H1 (cell line): ENCODE data around the gene POLDIP3.

Source experiments
- EP300 ChIP-seq, 2 experiments: IDR thresholded peaks; 1 replicate in 1 of 2; 2 replicates in 1 of 2; pipeline ENCODE4 v1.6.1; 2011 to 2012; ENCODE audit warnings: low read depth in 2 of 2, low read length in 2 of 2, mild to moderate bottlenecking in 2 of 2, borderline replicate concordance in 1 of 2, inconsistent platforms in 1 of 2, moderate library complexity in 1 of 2
- EZH2 ChIP-seq: fragments of 200-600 bp; sonication (generic); IDR thresholded peaks from 2 replicates; pipeline ENCODE4 v1.7.1; 2012; ENCODE audit warnings: low read depth, mild to moderate bottlenecking, moderate library complexity, low read length, inconsistent platforms; ENCODE audit not compliant: severe bottlenecking
- PHF8 ChIP-seq: fragments of 200-600 bp; sonication (generic); conservative IDR thresholded peaks from 2 replicates; pipeline ENCODE4 v1.7.1; 2012; ENCODE audit warnings: low read depth, mild to moderate bottlenecking, inconsistent platforms, low read length, moderate library complexity
- TAF1 ChIP-seq: IDR thresholded peaks from 2 replicates; pipeline ENCODE4 v1.6.1; 2011; ENCODE audit warnings: mild to moderate bottlenecking, low read depth, low read length
- TF ChIP-seq, protein P1 (sequence below), 3 experiments: IDR thresholded peaks; 1 replicate in 2 of 3; 2 replicates in 1 of 3; pipeline versions ENCODE4 v1.5.1 to v1.6.1; 2011; ENCODE audit warnings: low read length in 3 of 3, mild to moderate bottlenecking in 3 of 3, inconsistent platforms in 2 of 3, low read depth in 1 of 3, moderate library complexity in 1 of 3; ENCODE audit not compliant: insufficient read depth in 1 of 3; ENCODE audit errors: control extremely low read depth in 1 of 3

DNA sequence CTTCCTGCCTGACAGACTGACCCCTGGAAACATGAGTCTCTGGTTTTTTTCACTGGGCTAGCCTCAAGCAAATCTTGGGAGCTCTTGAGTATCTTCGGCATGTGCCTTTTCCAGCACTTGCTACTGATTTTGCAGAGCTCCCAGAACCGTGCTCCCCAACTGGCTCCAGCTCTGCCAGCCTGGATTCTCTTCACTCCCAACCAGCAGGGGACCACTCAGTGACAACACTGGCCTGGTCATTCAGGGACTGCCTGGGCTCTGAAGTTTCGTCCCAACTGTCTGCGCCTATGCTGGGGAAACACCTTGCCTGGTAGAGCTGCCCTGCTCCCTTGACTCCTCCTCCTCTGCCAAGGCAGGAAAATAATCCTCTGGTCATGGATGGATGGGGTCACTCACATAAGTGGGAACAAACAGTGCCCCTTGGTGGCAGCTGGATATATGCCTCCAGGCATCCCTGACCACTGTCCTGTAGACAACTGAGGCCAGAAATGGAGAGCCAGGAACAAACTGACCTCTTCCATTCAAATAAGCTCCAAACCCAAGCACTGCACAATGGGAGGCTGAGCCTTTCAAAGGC is 30.2 kb downstream of the POLDIP3 start:
- no peak for TF ChIP-seq EZH2
- no peak for TF ChIP-seq TAF1
- no peak for TF ChIP-seq EP300 (IDR thresholded peaks at IDR 0.05; ENCODE audit: borderline replicate concordance in 1 of 2, low read depth in 2 of 2, low read length in 2 of 2)
- TF ChIP-seq, protein P1, sequence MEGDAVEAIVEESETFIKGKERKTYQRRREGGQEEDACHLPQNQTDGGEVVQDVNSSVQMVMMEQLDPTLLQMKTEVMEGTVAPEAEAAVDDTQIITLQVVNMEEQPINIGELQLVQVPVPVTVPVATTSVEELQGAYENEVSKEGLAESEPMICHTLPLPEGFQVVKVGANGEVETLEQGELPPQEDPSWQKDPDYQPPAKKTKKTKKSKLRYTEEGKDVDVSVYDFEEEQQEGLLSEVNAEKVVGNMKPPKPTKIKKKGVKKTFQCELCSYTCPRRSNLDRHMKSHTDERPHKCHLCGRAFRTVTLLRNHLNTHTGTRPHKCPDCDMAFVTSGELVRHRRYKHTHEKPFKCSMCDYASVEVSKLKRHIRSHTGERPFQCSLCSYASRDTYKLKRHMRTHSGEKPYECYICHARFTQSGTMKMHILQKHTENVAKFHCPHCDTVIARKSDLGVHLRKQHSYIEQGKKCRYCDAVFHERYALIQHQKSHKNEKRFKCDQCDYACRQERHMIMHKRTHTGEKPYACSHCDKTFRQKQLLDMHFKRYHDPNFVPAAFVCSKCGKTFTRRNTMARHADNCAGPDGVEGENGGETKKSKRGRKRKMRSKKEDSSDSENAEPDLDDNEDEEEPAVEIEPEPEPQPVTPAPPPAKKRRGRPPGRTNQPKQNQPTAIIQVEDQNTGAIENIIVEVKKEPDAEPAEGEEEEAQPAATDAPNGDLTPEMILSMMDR (IDR thresholded peaks at IDR 0.05; ENCODE audit: control extremely low read depth in 1 of 3, insufficient read depth in 1 of 3, low read depth in 1 of 3, low read length in 3 of 3) = no peak
- no peak for TF ChIP-seq PHF8
